ENCODE data around the gene MAP2K2. TPM values are rescaled to one million over a fixed set of nuclear protein-coding genes. Genes with fewer than 3 reads are reported as not detected.

Gene MAP2K2
- total and polyA plus RNA-seq, 2 donors (not counting 3 experiments of a cell fraction or from before 2014, with no cell fraction given) = 126 to 171 TPM

- CTCF ChIA-PET = no interaction called here
- dilution Hi-C loops (cut with MboI; ENCODE audit: extremely low pct_ligation_motif_present, low sequenced_read_pairs) (no loop called here), intact Hi-C loops (cut with micrococcal nuclease) (loop anchor here (5.0 kb wide), 1 partner anchor 55 kb away; the partner anchor contains the start of gene PIAS4)
- Histone ChIP-seq H3K27ac (ENCODE audit: insufficient read depth, low read depth, low read length) (no peak overlapping the region), H3K36me3 (ENCODE audit: control insufficient read depth in 2 of 2, extremely low read depth in 1 of 2, insufficient read depth in 2 of 2, low read length in 2 of 2) (peaks cover 0 to 5% of the 10 kb centered on the region in 2 experiments), H3K27me3 (ENCODE audit: control insufficient read depth in 2 of 2, insufficient read depth in 2 of 2, low read length in 2 of 2) (no peaks in the 10 kb centered on the region), H4K20me1 (replicated peaks; ENCODE audit: control insufficient read depth, extremely low read depth, insufficient read depth, low read length) (no peaks in the 10 kb centered on the region), H3K4me3 (replicated peaks in 1 of 3; ENCODE audit: insufficient read depth in 1 of 3, low read depth in 1 of 3, low read length in 3 of 3) (no peak overlapping the region), H3K9ac (replicated peaks; ENCODE audit: extremely low read depth, insufficient read depth, low read length) (no peak overlapping the region), H3K4me2 (ENCODE audit: insufficient read depth, low read length) (no peak overlapping the region), H3K9me3 (replicated peaks; ENCODE audit: control insufficient read depth, insufficient read depth, low read length) (no peaks in the 10 kb centered on the region), H3K79me2 (ENCODE audit: control insufficient read depth, insufficient read depth, low read length) (peaks cover 77% of the 10 kb centered on the region), H2AFZ (ENCODE audit: low read depth, low read length) (no peak overlapping the region), H3K4me1 (ENCODE audit: control insufficient read depth, extremely low read depth, insufficient read depth, low read length) (peaks cover 25% of the 10 kb centered on the region), H3K9me1 (replicated peaks; ENCODE audit: control insufficient read depth, extremely low read depth, insufficient read depth, low read length) (no peaks in the 10 kb centered on the region)
- TF ChIP-seq CTCF (IDR thresholded peaks at IDR 0.05; ENCODE audit: extremely low read depth in 1 of 2, insufficient read depth in 1 of 2, low read depth in 1 of 2, low read length in 2 of 2) (no peak), JUN (IDR thresholded peaks at IDR 0.05; ENCODE audit: borderline replicate concordance, insufficient read depth, insufficient read length, low read depth) (no peak), POLR2AphosphoS5 (IDR thresholded peaks at IDR 0.05; ENCODE audit: insufficient read depth, low read depth, low read length) (no peak), MAX (IDR thresholded peaks at IDR 0.05; ENCODE audit: insufficient read depth, insufficient read length) (no peak), MYC (IDR thresholded peaks at IDR 0.05; ENCODE audit: low read depth, low read length) (no peak), FOS (IDR thresholded peaks at IDR 0.05; ENCODE audit: borderline replicate concordance, insufficient read depth, low read length) (no peak), EZH2 (IDR thresholded peaks at IDR 0.05; ENCODE audit: borderline replicate concordance, low read depth, low read length, severe bottlenecking) (no peak), GATA2 (IDR thresholded peaks at IDR 0.05; ENCODE audit: insufficient read depth, insufficient read length, low read depth, low read length) (no peak), POLR2A (IDR thresholded peaks at IDR 0.05; ENCODE audit: low read depth, low read length) (no peak)
- no peak for DNase-seq (ENCODE audit: low read depth, low spot score)
- BruUV-seq (replicated peaks) = no TSS peak
- no peak for FAIRE-seq
- POLR2A ChIA-PET = no interaction called here
Observed at GRCh38 chr19:4062419-4063368, 61.2 kb downstream of the MAP2K2 start.

Data from endothelial cell of umbilical vein (primary cell).